Neural progenitor cell (in vitro differentiated cells): ENCODE data around the gene AKAP17A. TPM values are rescaled to one million over a fixed set of nuclear protein-coding genes. Genes with fewer than 3 reads are reported as not detected.
A peak's percentile ranks its signal among the peaks of the same experiment; 100 is the strongest.

Source experiments
- DNase-seq: peaks from one replicate; pipeline ENCODE4 v3.0.0-alpha.2; 2016; ENCODE audit warnings: low spot score
- H2AFZ ChIP-seq: fragments of 200-600 bp; sonication (generic); replicated peaks from 2 replicates; pipeline ENCODE4 v1.6.1; 2016; ENCODE audit warnings: antibody characterized with exemption
- H3F3A ChIP-seq: fragments of 200-600 bp; sonication (generic); 2 replicates; pipeline ENCODE4 v1.6.1; 2016; ENCODE audit warnings: antibody characterized with exemption, low read depth
- H3K27ac ChIP-seq: fragments of 200-600 bp; sonication (generic); 2 replicates; pipeline ENCODE4 v1.5.1; 2016; ENCODE audit warnings: mild to moderate bottlenecking
- H3K27me3 ChIP-seq: fragments of 200-600 bp; sonication (generic); 2 replicates; pipeline ENCODE4 v1.6.1; 2016; ENCODE audit warnings: mild to moderate bottlenecking, moderate library complexity
- H3K36me3 ChIP-seq: fragments of 200-600 bp; sonication (generic); 2 replicates; pipeline ENCODE4 v1.5.1; 2016
- H3K4me1 ChIP-seq: fragments of 200-600 bp; sonication (generic); 2 replicates; pipeline ENCODE4 v1.6.1; 2016; ENCODE audit warnings: mixed run types
- H3K4me2 ChIP-seq: fragments of 200-600 bp; sonication (generic); 2 replicates; pipeline ENCODE4 v1.6.1; 2016
- H3K4me3 ChIP-seq: fragments of 200-600 bp; sonication (generic); 2 replicates; pipeline ENCODE4 v1.5.1; 2016
- H3K79me2 ChIP-seq: fragments of 200-600 bp; sonication (generic); 2 replicates; pipeline ENCODE4 v1.6.1; 2016; ENCODE audit warnings: low read depth
- H3K9ac ChIP-seq: fragments of 200-600 bp; sonication (generic); 2 replicates; pipeline ENCODE4 v1.6.1; 2016
- H3K9me3 ChIP-seq: fragments of 200-600 bp; sonication (generic); 2 replicates; pipeline ENCODE4 v1.5.1; 2016; ENCODE audit warnings: low read depth
- H4K20me1 ChIP-seq: fragments of 200-600 bp; sonication (generic); 2 replicates; pipeline ENCODE4 v1.6.1; 2016; ENCODE audit warnings: low read depth
- H3K27ac Mint-ChIP-seq: 3 replicates; pipeline ENCODE4 v1.8.0; 2021; ENCODE audit warnings: mixed read lengths
- H3K27me3 Mint-ChIP-seq: 2 replicates; pipeline ENCODE4 v1.8.0; 2022; ENCODE audit warnings: low read depth, mild to moderate bottlenecking, inconsistent platforms, moderate library complexity, mixed read lengths; ENCODE audit not compliant: insufficient read depth
- H3K36me3 Mint-ChIP-seq: 3 replicates; pipeline ENCODE4 v1.8.0; 2021; ENCODE audit warnings: mixed read lengths
- H3K4me1 Mint-ChIP-seq: 3 replicates; pipeline ENCODE4 v1.8.0; 2021; ENCODE audit warnings: mixed read lengths
- H3K4me3 Mint-ChIP-seq: 3 replicates; pipeline ENCODE4 v1.8.0; 2021; ENCODE audit warnings: mild to moderate bottlenecking, moderate library complexity, mixed read lengths
- H3K9me3 Mint-ChIP-seq: 3 replicates; pipeline ENCODE4 v1.8.0; 2020; ENCODE audit warnings: mixed read lengths
- EZH2 ChIP-seq: fragments of 200-600 bp; sonication (generic); IDR thresholded peaks from 2 replicates; pipeline ENCODE4 v1.6.1; 2017; ENCODE audit warnings: antibody characterized with exemption, mild to moderate bottlenecking, moderate library complexity
- EZH2phosphoT487 ChIP-seq: fragments of 200-600 bp; sonication (generic); IDR thresholded peaks from 2 replicates; pipeline ENCODE4 v1.6.1; 2017; ENCODE audit warnings: antibody characterized with exemption
- total RNA-seq: library from RNA; depleted of rRNA; stranded (reverse); fragments of >200 nt; gene quantifications from 2 replicates; pipeline ENCODE4 v1.2.3, GENCODE V29; 2015; ENCODE audit warnings: low replicate concordance
- TF ChIP-seq, protein P1 (sequence below): fragments of 200-600 bp; sonication (generic); IDR thresholded peaks from 2 replicates; pipeline ENCODE4 v1.5.1; 2017; ENCODE audit warnings: antibody characterized with exemption, mild to moderate bottlenecking

AKAP17A gene
- total RNA-seq, 1 donor from 2014 or later, result 10.7 TPM

DNA sequence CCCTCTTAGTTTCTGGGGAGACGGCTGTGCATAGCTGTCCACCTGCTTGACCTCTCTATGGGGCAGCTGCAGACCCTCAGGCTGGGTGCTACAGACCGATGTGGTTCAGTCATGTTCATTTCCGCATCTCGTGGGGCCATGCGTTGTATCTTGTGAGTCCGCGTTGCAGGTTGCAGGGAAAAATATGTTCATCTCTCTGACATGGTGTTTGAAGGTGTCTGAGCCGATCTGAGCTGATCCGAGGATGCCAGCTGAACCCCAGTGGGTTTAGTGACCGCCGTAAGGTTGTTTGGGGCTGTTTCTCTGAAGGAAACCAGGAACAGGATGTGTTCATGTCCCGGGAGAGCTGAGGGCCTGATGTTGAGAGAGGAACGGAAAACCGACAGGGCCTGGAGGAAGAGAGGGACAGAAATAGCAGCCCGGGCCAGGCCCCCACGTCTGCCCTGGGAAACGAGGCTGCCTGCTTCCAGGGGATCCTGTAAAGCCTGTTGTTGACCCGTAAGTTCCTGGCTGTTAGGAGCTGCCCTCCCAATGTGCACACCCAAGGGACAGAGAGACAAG, 44.6 kb upstream of the AKAP17A start:
- Mint-ChIP-seq H3K4me1 (no peaks in the 10 kb centered on the region), H3K9me3 (peaks cover 4% of the 10 kb centered on the region), H3K27me3 (peaks cover 2% of the 10 kb centered on the region), H3K27ac (peak overlapping the region; percentile 98), H3K36me3 (no peaks in the 10 kb centered on the region), H3K4me3 (no peak overlapping the region)
- no peak overlapping the region for H3K9ac ChIP-seq
- no peaks in the 10 kb centered on the region for H3K9me3 ChIP-seq
- no peaks in the 10 kb centered on the region for H3K36me3 ChIP-seq
- H3K27ac ChIP-seq, result no peak overlapping the region
- no peak for TF ChIP-seq EZH2phosphoT487
- TF ChIP-seq, protein P1, sequence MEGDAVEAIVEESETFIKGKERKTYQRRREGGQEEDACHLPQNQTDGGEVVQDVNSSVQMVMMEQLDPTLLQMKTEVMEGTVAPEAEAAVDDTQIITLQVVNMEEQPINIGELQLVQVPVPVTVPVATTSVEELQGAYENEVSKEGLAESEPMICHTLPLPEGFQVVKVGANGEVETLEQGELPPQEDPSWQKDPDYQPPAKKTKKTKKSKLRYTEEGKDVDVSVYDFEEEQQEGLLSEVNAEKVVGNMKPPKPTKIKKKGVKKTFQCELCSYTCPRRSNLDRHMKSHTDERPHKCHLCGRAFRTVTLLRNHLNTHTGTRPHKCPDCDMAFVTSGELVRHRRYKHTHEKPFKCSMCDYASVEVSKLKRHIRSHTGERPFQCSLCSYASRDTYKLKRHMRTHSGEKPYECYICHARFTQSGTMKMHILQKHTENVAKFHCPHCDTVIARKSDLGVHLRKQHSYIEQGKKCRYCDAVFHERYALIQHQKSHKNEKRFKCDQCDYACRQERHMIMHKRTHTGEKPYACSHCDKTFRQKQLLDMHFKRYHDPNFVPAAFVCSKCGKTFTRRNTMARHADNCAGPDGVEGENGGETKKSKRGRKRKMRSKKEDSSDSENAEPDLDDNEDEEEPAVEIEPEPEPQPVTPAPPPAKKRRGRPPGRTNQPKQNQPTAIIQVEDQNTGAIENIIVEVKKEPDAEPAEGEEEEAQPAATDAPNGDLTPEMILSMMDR, result no peak
- TF ChIP-seq EZH2, result no peak
- H3F3A ChIP-seq, result no peaks in the 10 kb centered on the region
- no peaks in the 10 kb centered on the region for H3K27me3 ChIP-seq
- no peaks in the 10 kb centered on the region for H3K4me1 ChIP-seq
- no peak overlapping the region for H2AFZ ChIP-seq
- no peaks in the 10 kb centered on the region for H4K20me1 ChIP-seq
- DNase-seq, result no peak
- no peak overlapping the region for H3K4me2 ChIP-seq
- H3K4me3 ChIP-seq, result no peak overlapping the region
- H3K79me2 ChIP-seq, result no peaks in the 10 kb centered on the region

DNA sequence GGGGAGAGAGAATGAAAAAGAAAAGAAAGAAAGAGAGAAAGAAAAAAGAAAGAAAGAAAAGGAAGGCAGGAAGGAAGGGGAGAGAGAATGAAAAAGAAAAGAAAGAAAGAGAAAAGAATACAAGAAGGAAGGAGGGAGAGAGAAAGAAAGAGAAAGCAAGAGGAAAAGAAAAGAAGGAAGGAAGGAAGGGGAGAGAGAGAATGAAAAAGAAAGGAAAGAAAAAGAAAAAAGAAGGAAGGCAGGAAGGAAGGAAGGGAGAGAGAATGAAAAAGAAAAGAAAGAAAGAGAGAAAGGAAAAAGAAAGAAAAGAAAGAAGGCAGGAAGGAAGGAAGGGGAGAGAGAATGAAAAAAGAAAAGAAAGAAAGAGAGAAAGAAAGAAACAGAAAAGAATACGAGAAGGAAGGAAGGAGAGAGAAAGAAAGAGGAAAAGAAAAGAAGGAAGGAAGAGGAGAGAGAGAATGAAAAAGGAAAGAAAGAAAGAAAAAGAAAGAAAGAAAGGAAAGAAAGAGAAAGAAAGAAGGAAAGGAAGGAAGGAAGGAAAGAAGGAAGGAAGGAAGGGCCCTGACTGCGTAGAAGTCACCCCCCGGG, 39.4 kb upstream of the AKAP17A start:
- no peaks in the 10 kb centered on the region for H3K9me3 ChIP-seq
- H3K4me1 Mint-ChIP-seq, result no peaks in the 10 kb centered on the region
- H3K9me3 Mint-ChIP-seq, result peaks cover 5% of the 10 kb centered on the region
- H3K4me2 ChIP-seq, result no peak overlapping the region
- no peak overlapping the region for H3K9ac ChIP-seq
- H3K4me3 ChIP-seq, result no peak overlapping the region
- no peaks in the 10 kb centered on the region for H3F3A ChIP-seq
- no peaks in the 10 kb centered on the region for H3K36me3 ChIP-seq
- no peaks in the 10 kb centered on the region for H4K20me1 ChIP-seq
- no peak for DNase-seq
- H3K79me2 ChIP-seq, result no peaks in the 10 kb centered on the region
- H3K4me3 Mint-ChIP-seq, result no peak overlapping the region
- H3K27me3 ChIP-seq, result no peaks in the 10 kb centered on the region
- no peaks in the 10 kb centered on the region for H3K4me1 ChIP-seq
- TF ChIP-seq, protein P1, result no peak
- TF ChIP-seq EZH2 (no peak), EZH2phosphoT487 (no peak)
- no peak overlapping the region for H2AFZ ChIP-seq
- H3K27me3 Mint-ChIP-seq, result peaks cover 10% of the 10 kb centered on the region
- no peak overlapping the region for H3K27ac ChIP-seq
- no peaks in the 10 kb centered on the region for H3K36me3 Mint-ChIP-seq
- H3K27ac Mint-ChIP-seq, result no peak overlapping the region

DNA sequence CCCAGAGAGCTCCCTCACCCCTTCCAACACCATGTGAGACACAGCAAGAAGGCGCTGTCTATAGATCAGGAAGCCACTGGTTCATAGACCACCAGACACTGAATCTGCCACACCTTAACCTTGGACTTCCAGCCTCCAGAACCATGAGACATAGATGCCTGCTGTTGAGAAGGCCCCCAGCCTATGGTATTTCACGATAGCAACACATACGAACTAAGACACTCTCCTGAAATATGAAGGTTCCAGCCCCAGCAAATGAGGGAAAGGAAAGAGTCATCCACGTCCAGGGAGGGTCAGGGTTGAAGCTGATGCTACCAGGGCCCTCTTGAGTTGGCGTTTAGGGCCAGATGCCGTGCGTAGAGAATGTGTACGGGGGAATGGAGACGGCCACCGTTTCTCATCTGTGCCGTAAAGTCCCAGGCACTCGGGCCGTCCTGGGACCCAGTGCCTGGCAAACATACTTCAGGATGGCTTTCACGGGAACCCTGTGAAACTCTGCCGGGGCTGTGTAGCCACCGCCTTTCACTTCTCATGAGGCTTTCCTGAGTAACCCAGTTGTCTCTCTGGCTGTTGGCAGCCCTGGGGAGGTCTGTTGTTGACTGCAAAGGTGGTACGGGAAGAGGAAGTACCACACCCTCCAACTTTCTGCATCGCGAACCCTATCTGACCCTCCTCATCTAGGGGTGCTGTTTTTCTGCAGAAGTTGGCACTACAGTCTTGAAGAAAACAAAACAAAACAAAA, 36.8 kb upstream of the AKAP17A start:
- no peaks in the 10 kb centered on the region for H3K36me3 Mint-ChIP-seq
- H3K27ac ChIP-seq, result no peak overlapping the region
- no peak for TF ChIP-seq EZH2phosphoT487
- no peak for TF ChIP-seq EZH2
- TF ChIP-seq, protein P1, result no peak
- peaks cover 2% of the 10 kb centered on the region for H3K9me3 Mint-ChIP-seq
- H3K27me3 ChIP-seq, result no peaks in the 10 kb centered on the region
- no peak overlapping the region for H2AFZ ChIP-seq
- H3K9ac ChIP-seq, result no peak overlapping the region
- no peaks in the 10 kb centered on the region for H3F3A ChIP-seq
- H3K27ac Mint-ChIP-seq, result no peak overlapping the region
- no peaks in the 10 kb centered on the region for H4K20me1 ChIP-seq
- no peak overlapping the region for H3K4me3 Mint-ChIP-seq
- H3K4me1 ChIP-seq, result no peaks in the 10 kb centered on the region
- H3K4me2 ChIP-seq, result no peak overlapping the region
- H3K27me3 Mint-ChIP-seq, result peaks cover 12% of the 10 kb centered on the region
- no peaks in the 10 kb centered on the region for H3K9me3 ChIP-seq
- H3K4me1 Mint-ChIP-seq, result no peaks in the 10 kb centered on the region
- no peak for DNase-seq
- H3K79me2 ChIP-seq, result no peaks in the 10 kb centered on the region
- H3K4me3 ChIP-seq, result no peak overlapping the region
- H3K36me3 ChIP-seq, result no peaks in the 10 kb centered on the region
